ENCODE results near the gene FGF22.

- TF ChIP-seq CTCF (IDR thresholded peaks at IDR 0.05; ENCODE audit: low read depth, low read length, missing input control): no peak
- no peak for TF ChIP-seq REST (IDR thresholded peaks at IDR 0.05)
- TF ChIP-seq YY1 (IDR thresholded peaks at IDR 0.05): no peak
- TF ChIP-seq MAX (IDR thresholded peaks at IDR 0.05): no peak
- no peak for TF ChIP-seq FOXA2 (IDR thresholded peaks at IDR 0.05)
- TF ChIP-seq ZBTB33 (IDR thresholded peaks at IDR 0.05): no peak
- no peak for TF ChIP-seq HNF4G (IDR thresholded peaks at IDR 0.05)
These were observed 22.7 kb downstream of the FGF22 start for GRCh38 chr19:662207-662961.

Measured in liver (tissue), 3 donors.